Brain microvascular endothelial cell (primary cell): ENCODE results near the gene EFEMP1.

Experiments
- DNase-seq: peaks from one replicate; pipeline ENCODE4 v3.0.0-alpha.2; 2020
- H3K27ac ChIP-seq: fragments of 250-450 bp; sonication (Bioruptor Pico); 2 replicates; pipeline ENCODE4 v1.5.1; 2020; ENCODE audit warnings: mild to moderate bottlenecking, moderate library complexity
- H3K27me3 ChIP-seq: fragments of 250-450 bp; sonication (Bioruptor Pico); replicated peaks from 2 replicates; pipeline ENCODE4 v1.5.1; 2020; ENCODE audit warnings: mild to moderate bottlenecking
- H3K36me3 ChIP-seq: fragments of 250-450 bp; sonication (Bioruptor Pico); replicated peaks from 2 replicates; pipeline ENCODE4 v1.5.1; 2020; ENCODE audit warnings: mild to moderate bottlenecking
- H3K4me3 ChIP-seq: 2 replicates; pipeline ENCODE4 v1.5.1; 2011; ENCODE audit warnings: low read depth, mild to moderate bottlenecking, control low read depth, low read length, moderate library complexity
- CTCF ChIP-seq: IDR thresholded peaks from 2 replicates; pipeline ENCODE4 v1.5.1; 2011; ENCODE audit warnings: low read depth, mild to moderate bottlenecking, moderate library complexity, low read length, control low read depth, inconsistent platforms; ENCODE audit errors: missing control alignments
- in situ Hi-C: cut with HindIII; loops from 2 replicates; pipeline ENCODE4 v1.10.0; 2017; ENCODE audit warnings: low sequenced_read_pairs, low pct_ligation_motif_present

EFEMP1 gene

GRCh38 chr2:55879976-55880375, 43.6 kb downstream of the EFEMP1 start:
- no peak for TF ChIP-seq CTCF
- no peak for DNase-seq
- in situ Hi-C loops, result no loop called here
- no peak overlapping the region for H3K27ac ChIP-seq
- no peak overlapping the region for H3K4me3 ChIP-seq
- H3K27me3 ChIP-seq, result no peaks in the 10 kb centered on the region
- H3K36me3 ChIP-seq, result peaks cover 5% of the 10 kb centered on the region

GRCh38 chr2:55877087-55877436, 46.5 kb downstream of the EFEMP1 start:
- H3K4me3 ChIP-seq, result no peak overlapping the region
- H3K27ac ChIP-seq, result no peak overlapping the region
- no peaks in the 10 kb centered on the region for H3K27me3 ChIP-seq
- in situ Hi-C loops, result no loop called here
- DNase-seq, result no peak
- H3K36me3 ChIP-seq, result peaks cover 5% of the 10 kb centered on the region
- TF ChIP-seq CTCF, result no peak

GRCh38 chr2:55876429-55877086, 47.0 kb downstream of the EFEMP1 start:
- TF ChIP-seq CTCF, result no peak
- no peaks in the 10 kb centered on the region for H3K27me3 ChIP-seq
- in situ Hi-C loops, result no loop called here
- peak overlapping the region; percentile 43 for H3K27ac ChIP-seq
- no peak for DNase-seq
- peaks cover 5% of the 10 kb centered on the region for H3K36me3 ChIP-seq
- H3K4me3 ChIP-seq, result no peak overlapping the region

- H3K27ac ChIP-seq, result peak overlapping the region; percentile 43
- no peaks in the 10 kb centered on the region for H3K27me3 ChIP-seq
- DNase-seq, result peak; percentile 61
- in situ Hi-C loops, result no loop called here
- H3K36me3 ChIP-seq, result peaks cover under 1% of the 10 kb centered on the region
- no peak for TF ChIP-seq CTCF
- no peak overlapping the region for H3K4me3 ChIP-seq
Observed at GRCh38 chr2:55875434-55876135, 48.0 kb downstream of the EFEMP1 start.

GRCh38 chr2:55874338-55874737, 49.2 kb downstream of the EFEMP1 start:
- no peak for DNase-seq
- no peaks in the 10 kb centered on the region for H3K36me3 ChIP-seq
- H3K27me3 ChIP-seq, result no peaks in the 10 kb centered on the region
- in situ Hi-C loops, result no loop called here
- no peak for TF ChIP-seq CTCF
- H3K27ac ChIP-seq, result no peak overlapping the region
- no peak overlapping the region for H3K4me3 ChIP-seq

GRCh38 chr2:55871637-55872036, 51.9 kb downstream of the EFEMP1 start:
- DNase-seq, result no peak
- H3K27ac ChIP-seq, result no peak overlapping the region
- H3K27me3 ChIP-seq, result no peaks in the 10 kb centered on the region
- H3K4me3 ChIP-seq, result no peak overlapping the region
- TF ChIP-seq CTCF, result no peak
- in situ Hi-C loops, result no loop called here
- no peaks in the 10 kb centered on the region for H3K36me3 ChIP-seq
